Common myeloid progenitor, CD34-positive (primary cell): ENCODE measurements around the gene SLC6A13. TPM values are rescaled to one million over a fixed set of nuclear protein-coding genes. Genes with fewer than 3 reads are reported as not detected.
"Not testable (repeated sequence)": the region's sequence is repeated elsewhere in the genome, so short reads cannot be mapped to it uniquely, and the experiment has no call there.

Experiments
- CTCF ChIA-PET: fragments of 350-600 bp; sonication (Branson Sonifier 250); formaldehyde crosslinking; loops from one replicate; lab custom pipeline; 2021; ENCODE audit warnings: antibody characterized with exemption; lab: Charles Lee
- POLR2A ChIA-PET: fragments of 350-600 bp; sonication (Branson Sonifier 250); formaldehyde crosslinking; loops from one replicate; lab custom pipeline; 2021; ENCODE audit warnings: antibody characterized with exemption; lab: Charles Lee
- DNase-seq, 3 donors: peaks; one replicate each; pipeline versions ENCODE4 v3.0.0 to v3.0.0-alpha.2; 2013
- H3K27ac ChIP-seq, 2 experiments: 1 replicate in 1 of 2; 2 replicates in 1 of 2; pipeline ENCODE4 v1.7.0; 2013; ENCODE audit warnings: inconsistent platforms in 2 of 2, low read length in 2 of 2, mild to moderate bottlenecking in 2 of 2, low read depth in 1 of 2, moderate library complexity in 1 of 2; ENCODE audit not compliant: severe bottlenecking in 2 of 2, insufficient read depth in 1 of 2, poor library complexity in 1 of 2
- H3K27me3 ChIP-seq, 5 experiments: replicated peaks in 2 of 5; 1 replicate in 3 of 5; 2 replicates in 2 of 5; pipeline versions ENCODE4 v1.6.1 to v1.7.0; 2013; ENCODE audit warnings: low read length in 4 of 5, mild to moderate bottlenecking in 2 of 5, moderate library complexity in 2 of 5, inconsistent platforms in 1 of 5; ENCODE audit not compliant: insufficient read depth in 5 of 5, control insufficient read depth in 4 of 5
- H3K36me3 ChIP-seq, 4 experiments: 1 replicate in 2 of 4; 2 replicates in 2 of 4; pipeline versions ENCODE4 v1.6.1 to v1.7.0; 2013; ENCODE audit warnings: low read length in 3 of 4, control low read depth in 1 of 4, mild to moderate bottlenecking in 1 of 4; ENCODE audit not compliant: control insufficient read depth in 4 of 4, insufficient read depth in 4 of 4
- H3K4me1 ChIP-seq, 4 experiments: 1 replicate in 3 of 4; 2 replicates in 1 of 4; pipeline versions ENCODE4 v1.6.1 to v1.7.1; 2013; ENCODE audit warnings: low read length in 3 of 4, mild to moderate bottlenecking in 3 of 4, control low read depth in 1 of 4, inconsistent platforms in 1 of 4, moderate library complexity in 1 of 4; ENCODE audit not compliant: control insufficient read depth in 4 of 4, insufficient read depth in 4 of 4; ENCODE audit errors: control extremely low read depth in 1 of 4
- H3K4me3 ChIP-seq, 7 experiments: 1 replicate in 4 of 7; 2 replicates in 3 of 7; pipeline versions ENCODE4 v1.5.1 to v1.7.0; 2013; ENCODE audit warnings: mild to moderate bottlenecking in 7 of 7, low read length in 6 of 7, moderate library complexity in 6 of 7, inconsistent platforms in 2 of 7, low read depth in 2 of 7, control low read depth in 1 of 7; ENCODE audit not compliant: insufficient read depth in 4 of 7, control insufficient read depth in 1 of 7; ENCODE audit errors: extremely low read depth in 1 of 7
- H3K9me3 ChIP-seq, 5 experiments: 1 replicate in 4 of 5; 2 replicates in 1 of 5; pipeline versions ENCODE4 v1.6.1 to v1.7.1; 2013; ENCODE audit warnings: low read length in 4 of 5, mild to moderate bottlenecking in 2 of 5, inconsistent platforms in 1 of 5, low read depth in 1 of 5, moderate library complexity in 1 of 5; ENCODE audit not compliant: control insufficient read depth in 4 of 5, insufficient read depth in 2 of 5; ENCODE audit errors: control extremely low read depth in 1 of 5
- WGBS: methylation state at CpG from one replicate; pipeline ENCODE4 v1.1.5; 2013; ENCODE audit not compliant: insufficient coverage; 5-methylcytosine and 5-hydroxymethylcytosine counted together
- polyA plus RNA-seq: library from polyadenylated mRNA; unstranded; fragments of 120-200 nt; gene quantifications from one replicate; pipeline ENCODE4 v1.2.1, GENCODE V29; 2013

SLC6A13 gene
- 0.07 TPM for polyA plus RNA-seq

- DNase-seq, result no peak
- ChIA-PET POLR2A (no interaction called here), CTCF (interaction anchor here (1.3 kb wide), 1 partner anchor 43 kb away, joined by 3 read pairs; no protein-coding TSS in a partner anchor)
- no peak within 1 kb of the TSS for H3K4me3 ChIP-seq
- H3K27ac ChIP-seq, result no peak within 1 kb of the TSS
- no peaks in the 10 kb centered on the region for H3K9me3 ChIP-seq
- H3K4me1 ChIP-seq, result no peaks in the 10 kb centered on the region
- H3K27me3 ChIP-seq, result peaks cover 0 to 40% (median 8%) of the 10 kb centered on the region in 5 experiments
- no peaks in the 10 kb centered on the region for H3K36me3 ChIP-seq
- WGBS, result 87% methylated on average over 3 of the region's 7 CpGs
These were observed at the start of gene SLC6A13 for GRCh38 chr12:262817-263216. TSS of gene SLC6A13 (minus strand) at chr12:262836. CDS start at chr12:260052, 2,784 bp downstream.

- ChIA-PET POLR2A (no interaction called here), CTCF (no interaction called here)
- DNase-seq, result no peak
- peaks cover 26 to 95% (median 67%) of the 10 kb centered on the region in 4 experiments for H3K36me3 ChIP-seq
- no peak overlapping the region for H3K27ac ChIP-seq
- H3K9me3 ChIP-seq, result no peaks in the 10 kb centered on the region
- WGBS, result 100% methylated on average over 1 of the region's 2 CpGs
- no peaks in the 10 kb centered on the region for H3K27me3 ChIP-seq
- H3K4me3 ChIP-seq, result no peak overlapping the region
- H3K4me1 ChIP-seq, result no peaks in the 10 kb centered on the region
These were observed 45.9 kb upstream of the SLC6A13 start for GRCh38 chr12:308511-308910.

- Histone ChIP-seq H3K27me3 (no peaks in the 10 kb centered on the region), H3K4me3 (no peak overlapping the region), H3K9me3 (no peaks in the 10 kb centered on the region), H3K4me1 (no peaks in the 10 kb centered on the region), H3K36me3 (peaks cover 28 to 95% (median 61%) of the 10 kb centered on the region in 4 experiments), H3K27ac (no peak overlapping the region)
- no peak for DNase-seq
- CTCF ChIA-PET, result no interaction called here
- over 99% methylated on average over 10 of the region's 10 CpGs for WGBS
- POLR2A ChIA-PET, result no interaction called here
These were observed 44.8 kb upstream of the SLC6A13 start for GRCh38 chr12:307406-307805.

- H3K4me3 ChIP-seq, result no peak overlapping the region
- DNase-seq, result no peak
- no peaks in the 10 kb centered on the region for H3K4me1 ChIP-seq
- 100% methylated on average over 2 of the region's 5 CpGs for WGBS
- POLR2A ChIA-PET, result no interaction called here
- H3K9me3 ChIP-seq, result peaks cover 0 to 2% (median 0%) of the 10 kb centered on the region in 5 experiments
- H3K36me3 ChIP-seq, result peaks cover 27 to 86% (median 46%) of the 10 kb centered on the region in 4 experiments
- CTCF ChIA-PET, result no interaction called here
- H3K27ac ChIP-seq, result no peak overlapping the region
- no peaks in the 10 kb centered on the region for H3K27me3 ChIP-seq
These were observed 42.2 kb upstream of the SLC6A13 start for GRCh38 chr12:304805-305204.

DNA sequence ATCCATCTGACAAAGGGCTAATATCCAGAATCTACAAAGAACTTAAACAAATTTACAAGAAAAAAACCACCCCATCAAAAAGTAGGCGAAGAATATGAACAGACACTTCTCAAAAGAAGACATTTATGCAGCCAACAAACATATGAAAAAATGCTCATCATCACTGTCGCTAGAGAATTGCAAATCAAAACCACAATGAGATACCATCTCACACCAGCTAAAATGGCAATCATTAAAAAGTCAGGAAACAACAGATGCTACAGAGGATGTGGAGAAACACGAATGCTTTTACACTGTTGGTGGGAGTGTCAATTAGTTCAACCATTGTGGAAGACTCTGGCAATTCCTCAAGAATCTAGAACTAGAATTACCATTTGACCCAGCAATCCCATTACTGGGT is 40.1 kb upstream of the SLC6A13 start:
- H3K4me3 ChIP-seq, CTCF ChIA-PET, H3K27me3 ChIP-seq, H3K27ac ChIP-seq, H3K9me3 ChIP-seq, POLR2A ChIA-PET, H3K4me1 ChIP-seq: not testable (repeated sequence)
- WGBS, result 43% methylated on average over 2 of the region's 3 CpGs
- peak in 1 of 3 donors; percentile 1 for DNase-seq
- H3K36me3 ChIP-seq, result peaks cover 27 to 85% (median 34%) of the 10 kb centered on the region in 4 experiments

DNA sequence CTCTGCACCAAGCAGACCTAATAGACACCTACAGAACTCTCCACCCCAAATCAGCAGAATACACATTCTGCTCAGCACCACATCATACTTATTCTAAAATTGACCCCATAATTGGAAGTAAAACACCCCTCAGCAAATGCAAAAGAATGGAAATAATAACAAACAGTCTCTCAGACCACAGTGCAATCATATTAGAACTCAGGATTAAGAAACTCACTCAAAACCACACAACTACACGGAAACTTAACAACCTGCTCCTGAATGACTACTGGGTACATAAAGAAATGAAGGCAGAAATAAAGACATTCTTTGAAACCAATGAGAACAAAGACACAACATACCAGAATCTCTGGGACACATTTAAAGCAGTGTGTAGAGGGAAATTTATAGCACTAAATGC is 37.5 kb upstream of the SLC6A13 start:
- H3K4me1 ChIP-seq, H3K27ac ChIP-seq, DNase-seq, H3K9me3 ChIP-seq, POLR2A ChIA-PET, H3K4me3 ChIP-seq, H3K27me3 ChIP-seq: not testable (repeated sequence)
- WGBS, result no CpG with 5 or more reads among the region's 1 CpG
- peaks cover 18 to 85% (median 37%) of the 10 kb centered on the region in 4 experiments for H3K36me3 ChIP-seq
- CTCF ChIA-PET, result interaction anchor here (1.1 kb wide), 1 partner anchor 42 kb away, joined by 3 read pairs; no protein-coding TSS in a partner anchor

DNA sequence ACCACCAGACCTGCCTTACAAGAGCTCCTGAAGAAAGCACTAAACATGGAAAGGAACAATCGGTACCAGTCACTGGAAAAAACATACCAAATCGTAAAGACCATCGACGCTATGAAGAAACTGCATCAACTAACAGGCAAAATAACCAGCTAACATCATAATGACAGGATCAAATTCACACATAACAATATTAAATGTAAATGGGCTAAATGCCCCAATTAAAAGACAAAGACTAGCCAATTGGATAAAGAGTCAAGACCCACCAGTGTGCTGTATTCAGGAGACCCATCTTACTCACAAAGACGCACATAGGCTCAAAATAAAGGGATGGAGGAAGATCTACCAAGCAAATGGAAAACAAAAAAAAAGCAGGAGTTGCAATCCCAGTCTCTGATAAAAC is 36.9 kb upstream of the SLC6A13 start:
- 100% methylated on average over 5 of the region's 5 CpGs for WGBS
- DNase-seq, H3K27ac ChIP-seq, H3K27me3 ChIP-seq, POLR2A ChIA-PET, H3K9me3 ChIP-seq, H3K4me1 ChIP-seq, H3K4me3 ChIP-seq: not testable (repeated sequence)
- CTCF ChIA-PET, result interaction anchor here (1.1 kb wide), 1 partner anchor 43 kb away, joined by 3 read pairs; no protein-coding TSS in a partner anchor
- H3K36me3 ChIP-seq, result peaks cover 19 to 85% (median 36%) of the 10 kb centered on the region in 4 experiments
